HG02642 (cell line): ENCODE results near the gene PNLIPRP3.
"Not testable (repeated sequence)": the region's sequence is repeated elsewhere in the genome, so short reads cannot be mapped to it uniquely, and the experiment has no call there.

Experiments used
- ATAC-seq: cut with Tn5 transposase; IDR thresholded peaks from one replicate; pipeline ENCODE4 v1.9.1; 2021; ENCODE audit warnings: mild to moderate bottlenecking; ENCODE audit not compliant: unreplicated experiment, poor library complexity

Gene PNLIPRP3

DNA sequence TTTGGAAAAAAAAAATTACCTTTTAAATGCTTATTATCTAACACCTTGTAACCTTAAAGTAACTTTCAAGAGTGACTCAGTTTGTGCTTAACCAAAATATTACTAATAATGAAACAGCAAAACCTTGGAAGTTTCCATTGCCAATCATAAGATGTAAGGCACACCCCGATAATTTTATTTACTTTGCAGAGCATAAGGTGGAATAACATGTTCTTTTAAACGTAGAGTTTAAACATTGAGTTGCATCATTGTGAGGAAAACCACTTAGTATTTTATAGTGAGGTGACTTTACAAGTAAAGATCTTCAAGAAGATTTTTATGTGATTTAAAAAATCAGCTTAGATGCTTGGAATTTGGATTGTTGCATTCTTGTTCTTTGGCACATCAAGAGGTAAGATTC is at the start of gene PNLIPRP3:
PNLIPRP3 (plus strand) TSS at position 177 of the 400 bp plus-strand sequence; CDS start at position 343, 166 bp downstream.
- ATAC-seq, result no peak

GRCh38 chr10:116382290-116382689 is 45.4 kb upstream of the PNLIPRP3 start:
- ATAC-seq, result no peak

GRCh38 chr10:116385311-116385710 is 42.3 kb upstream of the PNLIPRP3 start:
- ATAC-seq, result no peak

GRCh38 chr10:116385994-116386809 is 41.4 kb upstream of the PNLIPRP3 start:
- no peak for ATAC-seq

DNA sequence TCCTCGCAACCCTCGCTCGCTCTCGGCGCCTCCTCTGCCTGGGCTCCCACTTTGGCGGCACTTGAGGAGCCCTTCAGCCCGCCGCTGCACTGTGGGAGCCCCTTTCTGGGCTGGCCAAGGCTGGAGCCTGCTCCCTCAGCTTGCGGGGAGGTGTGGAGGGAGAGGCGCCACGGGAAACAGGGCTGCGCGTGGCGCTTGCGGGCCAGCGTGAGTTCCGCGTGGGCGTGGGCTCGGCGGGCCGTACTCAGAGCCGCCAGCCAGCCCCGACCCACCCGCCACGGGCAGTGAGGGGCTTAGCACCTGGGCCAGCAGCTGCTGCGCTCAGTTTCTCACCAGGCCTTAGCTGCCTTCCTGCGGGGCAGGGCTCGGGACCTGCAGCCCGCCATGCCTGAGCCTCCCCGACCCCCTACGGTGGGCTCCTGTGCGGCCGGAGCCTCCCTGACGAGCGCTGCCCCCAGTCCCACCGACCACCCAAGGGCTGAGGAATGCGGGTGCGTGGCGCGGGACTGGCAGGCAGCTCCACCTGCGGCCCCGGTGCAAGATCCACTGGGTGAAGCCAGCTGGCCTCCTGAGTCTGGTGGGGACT is 34.3 kb upstream of the PNLIPRP3 start:
- not testable (repeated sequence) for ATAC-seq

DNA sequence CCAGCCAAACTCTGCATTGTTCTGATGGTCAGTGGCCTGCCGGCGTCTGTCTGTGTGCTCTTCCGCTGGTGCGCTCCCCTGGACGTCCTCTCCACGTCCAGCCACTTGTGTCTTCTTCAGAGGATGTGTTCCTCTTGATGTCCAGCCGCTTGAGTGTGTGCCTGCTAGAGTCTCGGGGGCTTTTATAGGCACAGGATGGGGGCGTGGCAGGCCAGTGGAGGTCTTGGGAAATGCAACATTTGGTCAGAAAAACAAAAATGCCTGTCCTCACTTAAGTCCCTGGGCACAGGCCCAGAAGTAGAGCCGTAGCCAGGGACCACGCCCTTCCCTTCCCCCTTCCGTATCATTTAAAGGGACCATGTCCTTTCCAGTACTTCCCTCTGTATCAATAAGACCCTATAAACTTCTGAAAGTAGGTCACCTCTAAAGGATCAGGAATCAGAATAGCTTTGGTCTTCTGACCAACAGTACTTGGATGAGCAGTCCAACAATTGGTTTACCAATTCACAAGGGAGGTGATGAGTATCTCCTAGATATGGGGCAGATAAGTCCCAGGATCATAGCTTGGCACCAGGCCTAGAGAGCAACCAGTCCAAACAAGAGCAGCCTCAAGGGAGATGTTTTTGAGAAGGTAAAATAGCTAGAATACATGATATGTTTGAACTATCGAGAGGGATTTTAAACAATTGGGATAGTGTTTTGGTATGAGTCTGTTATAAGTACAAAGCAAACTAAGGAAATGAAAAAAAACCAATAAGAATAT is 32.2 kb upstream of the PNLIPRP3 start:
- no peak for ATAC-seq

DNA sequence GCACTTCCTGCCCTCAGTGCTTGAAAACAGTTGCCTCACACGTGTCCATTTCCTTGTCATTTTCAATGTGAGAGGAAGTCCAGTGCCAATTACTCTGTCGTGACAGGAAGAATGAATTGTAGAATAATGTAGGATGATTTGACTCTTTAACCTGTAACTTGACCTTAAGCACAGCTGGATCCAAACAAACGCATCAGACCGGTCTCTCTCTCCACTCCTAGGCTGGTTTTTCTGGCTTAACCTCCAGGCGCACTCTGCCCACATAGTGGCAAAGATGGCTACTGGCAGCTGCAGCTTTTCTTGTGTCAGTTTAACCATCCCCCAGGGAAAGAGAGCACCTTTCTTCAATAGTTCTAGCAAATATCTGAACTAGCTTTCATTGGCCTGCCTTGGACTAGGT is 29.4 kb upstream of the PNLIPRP3 start:
- no peak for ATAC-seq

DNA sequence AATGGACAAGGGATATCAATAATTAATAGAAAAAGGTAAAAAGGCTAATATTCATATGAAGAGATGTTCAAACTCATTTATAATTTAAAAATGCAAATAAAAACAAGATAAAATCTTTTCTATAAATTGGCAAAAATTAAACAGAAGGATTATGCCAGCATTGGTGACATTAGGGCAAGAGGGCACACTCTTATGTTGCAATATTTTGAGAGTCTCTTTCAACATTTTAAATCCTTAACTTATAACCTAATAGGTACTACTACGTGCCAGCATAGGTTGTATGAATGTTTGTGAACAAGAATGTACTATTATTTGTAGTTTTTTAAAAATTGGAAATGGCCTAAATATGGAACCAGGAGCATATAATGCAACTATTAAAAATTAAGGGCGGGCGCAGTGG is 24.8 kb upstream of the PNLIPRP3 start:
- no peak for ATAC-seq

DNA sequence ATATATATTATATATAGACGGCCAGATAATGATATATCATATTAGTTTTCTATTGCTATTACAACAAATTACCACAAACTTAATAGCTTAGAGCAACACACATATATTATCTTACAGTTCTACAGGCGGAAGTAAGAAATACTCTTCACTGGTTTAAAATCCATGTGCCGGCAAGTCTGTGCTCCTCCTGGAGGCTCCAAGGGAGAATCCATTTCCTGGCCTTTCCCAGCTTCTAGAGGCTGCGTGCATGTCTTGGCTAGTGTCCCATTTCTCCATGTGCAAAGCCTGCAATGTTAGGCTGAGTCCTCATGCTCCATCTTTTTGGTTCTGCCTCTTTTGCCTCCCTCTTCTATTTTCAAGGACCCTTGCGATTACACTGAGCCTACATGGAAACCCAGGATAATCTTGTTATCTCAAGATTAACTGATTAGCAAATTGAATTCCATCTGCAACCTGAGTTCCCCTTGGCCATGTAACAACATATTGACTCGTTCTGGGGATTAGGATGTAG is 23.9 kb upstream of the PNLIPRP3 start:
- no peak for ATAC-seq

DNA sequence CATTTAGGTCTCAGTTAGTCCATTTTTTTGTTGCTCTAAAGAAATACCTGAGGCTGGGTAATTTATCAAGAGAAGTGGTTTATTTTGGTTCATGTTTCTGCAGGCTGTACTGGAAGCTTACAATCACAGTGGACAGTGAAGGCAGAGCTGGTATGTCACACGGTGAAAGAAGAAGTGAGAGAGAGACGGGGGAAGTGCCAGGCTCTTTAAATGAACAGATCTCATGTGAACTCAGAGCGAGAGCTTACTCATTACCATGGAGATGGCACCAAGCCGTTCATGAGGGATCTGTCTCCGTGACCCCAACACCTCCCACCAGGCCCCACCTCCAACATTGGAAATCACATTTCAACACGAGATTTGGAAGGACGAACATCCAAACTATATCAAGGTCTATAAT is 18.9 kb upstream of the PNLIPRP3 start:
- ATAC-seq, result no peak

- ATAC-seq, result no peak
Measured at GRCh38 chr10:116410351-116410750, 17.3 kb upstream of the PNLIPRP3 start.

DNA sequence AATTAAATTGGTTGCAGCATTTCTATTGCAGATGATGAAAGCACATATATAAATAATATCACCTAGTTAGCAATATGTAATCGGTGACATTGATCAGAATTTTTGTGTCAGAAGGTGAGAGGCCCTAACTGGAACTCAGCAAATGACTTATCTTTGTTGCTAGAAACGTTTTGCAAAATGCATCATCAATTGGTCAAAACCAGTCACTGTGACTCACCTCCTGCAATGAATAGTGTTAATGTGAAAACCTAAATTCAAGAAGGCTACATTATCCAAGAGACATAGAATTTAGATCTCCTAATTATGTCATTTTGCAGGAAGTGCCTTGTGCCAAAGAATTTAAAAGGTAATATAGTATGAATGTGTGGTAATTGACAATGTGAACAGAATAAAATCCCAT is 9.8 kb upstream of the PNLIPRP3 start:
- ATAC-seq, result no peak

DNA sequence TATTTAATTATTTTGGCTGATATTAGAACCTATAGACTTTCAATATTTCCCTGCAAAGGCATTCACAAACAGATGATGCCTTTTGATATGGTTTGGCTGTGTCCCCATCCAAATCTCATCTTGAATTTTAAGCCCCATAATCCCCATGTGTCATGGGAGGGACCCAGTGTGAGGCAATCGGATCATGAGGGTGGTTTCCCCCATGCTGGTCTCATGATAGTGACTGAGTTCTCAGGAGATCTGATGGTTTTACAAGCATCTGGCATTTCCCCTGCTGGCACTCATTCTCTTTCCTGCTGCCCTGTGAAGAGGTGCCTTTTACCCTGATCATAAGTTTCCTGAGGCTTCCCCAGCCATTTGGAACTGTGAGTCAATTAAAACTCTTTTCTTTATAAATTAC is 9.3 kb upstream of the PNLIPRP3 start:
- no peak for ATAC-seq

- ATAC-seq, result no peak
Measured at GRCh38 chr10:116421815-116422214, 5.8 kb upstream of the PNLIPRP3 start.

DNA sequence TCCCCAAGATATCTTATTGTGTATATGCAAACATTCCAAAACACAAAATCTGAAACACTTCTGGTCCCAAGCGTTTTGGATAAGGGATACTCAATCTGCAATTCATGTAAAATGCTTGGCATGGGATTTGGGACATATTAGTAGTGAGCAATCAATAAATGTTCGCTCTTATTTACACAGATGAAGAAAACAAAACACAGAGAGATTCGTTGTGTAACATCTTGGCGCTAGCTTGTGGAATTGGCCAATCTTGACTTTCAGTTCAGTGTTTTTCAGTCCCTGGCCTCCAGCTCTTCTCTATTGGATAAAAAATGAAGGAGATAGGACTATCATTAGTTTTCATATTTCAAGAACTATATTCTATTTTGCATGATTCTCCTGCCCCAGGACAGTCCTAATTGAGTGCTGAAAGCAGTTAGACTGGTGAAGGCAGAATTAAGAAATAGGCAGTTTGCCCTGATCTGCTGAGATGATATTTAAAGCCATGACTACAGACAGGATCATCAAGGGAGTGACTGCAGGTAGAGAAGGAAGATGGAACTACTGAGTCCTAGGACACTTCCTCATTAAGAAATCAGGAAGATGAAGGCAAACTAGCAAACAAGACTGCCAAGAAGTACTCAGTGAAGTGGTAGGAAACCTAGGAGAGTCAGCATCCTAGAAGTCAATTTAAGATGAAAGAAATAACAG is 1.8 kb downstream of the PNLIPRP3 start:
- no peak for ATAC-seq

- no peak for ATAC-seq
Measured at GRCh38 chr10:116430288-116430687, 2.6 kb downstream of the PNLIPRP3 start.

DNA sequence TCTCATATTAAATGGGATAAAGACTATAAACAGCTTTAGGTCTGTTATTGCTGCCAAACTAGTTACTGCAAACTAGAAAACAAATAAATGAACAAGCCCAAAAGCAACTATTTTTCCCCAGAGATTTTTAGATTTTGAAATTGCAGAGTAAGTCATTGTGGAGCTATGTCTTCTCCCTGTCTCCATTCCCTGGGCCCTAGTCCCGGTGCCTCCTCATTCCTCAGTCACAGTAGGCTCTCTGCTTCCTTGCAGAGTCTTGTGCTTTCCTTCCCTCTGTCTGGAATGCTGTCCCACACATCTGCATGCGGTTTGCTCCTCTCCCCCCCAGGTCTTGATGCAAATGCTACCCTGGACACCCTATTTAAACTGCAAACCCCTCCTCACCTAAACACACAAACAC is 4.0 kb downstream of the PNLIPRP3 start:
- no peak for ATAC-seq

GRCh38 chr10:116437076-116437692 is 9.5 kb downstream of the PNLIPRP3 start:
- ATAC-seq, result no peak

- ATAC-seq, result no peak
Measured at GRCh38 chr10:116440330-116441030, 12.8 kb downstream of the PNLIPRP3 start.
